NK-92 (cell line): Measurements from ENCODE around the gene CRLF1.
"Not testable (repeated sequence)": the region's sequence is repeated elsewhere in the genome, so short reads cannot be mapped to it uniquely, and the experiment has no call there.

Experiments
- DNase-seq: peaks from one replicate; lab custom pipeline; 2025; ENCODE audit not compliant: unreplicated experiment; lab: John Stamatoyannopoulos, UW

CRLF1 gene

DNA sequence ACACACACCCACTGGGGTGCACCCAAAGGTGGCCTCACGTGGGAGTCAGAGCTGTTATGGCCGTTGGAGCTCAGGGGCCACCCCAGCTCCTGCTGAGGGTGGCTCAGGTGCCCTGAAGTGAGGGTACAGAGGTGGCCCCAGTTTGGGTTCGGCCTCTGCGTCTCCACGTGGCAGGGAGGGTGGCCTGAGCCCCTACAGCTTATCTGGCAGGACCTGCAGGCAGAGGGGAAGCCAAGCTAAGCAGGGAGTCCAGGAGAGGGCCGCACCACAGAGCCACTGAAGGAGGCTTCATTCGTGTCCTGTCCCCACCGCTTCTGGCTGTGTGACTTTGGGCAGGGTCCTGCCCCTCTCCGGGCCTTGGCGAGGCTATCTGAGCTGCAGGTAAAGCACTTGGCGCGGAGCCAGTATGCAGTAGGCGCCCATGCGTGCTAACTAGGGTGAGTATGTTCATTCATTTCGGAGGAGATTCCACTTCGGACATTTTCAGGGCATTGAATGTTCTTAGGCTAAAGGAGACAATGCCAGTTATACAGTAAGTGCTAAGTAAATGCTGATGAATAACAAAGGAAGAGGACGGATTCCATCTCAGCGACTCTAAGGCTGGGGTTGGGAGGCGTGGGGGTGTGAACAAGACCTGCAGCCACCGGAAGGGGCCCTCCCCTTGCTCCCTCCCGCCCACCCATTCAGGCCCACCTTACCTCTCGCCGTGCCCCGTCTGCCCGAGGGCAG lies 13.1 kb downstream of the CRLF1 start:
- DNase-seq: no peak

DNA sequence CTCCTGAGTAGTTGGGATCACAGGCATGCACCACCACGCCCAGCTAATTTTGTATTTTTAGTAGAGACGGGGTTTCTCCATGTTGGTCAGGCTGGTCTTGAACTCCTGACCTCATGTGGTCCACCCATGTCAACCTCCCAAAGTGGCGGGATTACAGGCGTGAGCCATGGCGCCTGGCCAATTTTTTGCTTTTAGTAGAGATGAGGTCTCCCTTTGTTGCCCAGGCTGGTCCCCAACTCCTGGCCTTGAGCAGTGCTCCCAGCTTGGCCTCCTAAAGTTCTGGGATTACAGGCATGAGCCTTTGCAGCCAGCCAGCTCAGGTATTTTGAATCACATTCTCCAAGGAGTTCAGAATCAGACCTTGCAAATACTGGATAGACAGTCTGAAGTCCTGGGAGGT lies 13.9 kb downstream of the CRLF1 start:
- not testable (repeated sequence) for DNase-seq

GRCh38 chr19:18591735-18592385 lies 14.7 kb downstream of the CRLF1 start:
- DNase-seq: no peak

DNA sequence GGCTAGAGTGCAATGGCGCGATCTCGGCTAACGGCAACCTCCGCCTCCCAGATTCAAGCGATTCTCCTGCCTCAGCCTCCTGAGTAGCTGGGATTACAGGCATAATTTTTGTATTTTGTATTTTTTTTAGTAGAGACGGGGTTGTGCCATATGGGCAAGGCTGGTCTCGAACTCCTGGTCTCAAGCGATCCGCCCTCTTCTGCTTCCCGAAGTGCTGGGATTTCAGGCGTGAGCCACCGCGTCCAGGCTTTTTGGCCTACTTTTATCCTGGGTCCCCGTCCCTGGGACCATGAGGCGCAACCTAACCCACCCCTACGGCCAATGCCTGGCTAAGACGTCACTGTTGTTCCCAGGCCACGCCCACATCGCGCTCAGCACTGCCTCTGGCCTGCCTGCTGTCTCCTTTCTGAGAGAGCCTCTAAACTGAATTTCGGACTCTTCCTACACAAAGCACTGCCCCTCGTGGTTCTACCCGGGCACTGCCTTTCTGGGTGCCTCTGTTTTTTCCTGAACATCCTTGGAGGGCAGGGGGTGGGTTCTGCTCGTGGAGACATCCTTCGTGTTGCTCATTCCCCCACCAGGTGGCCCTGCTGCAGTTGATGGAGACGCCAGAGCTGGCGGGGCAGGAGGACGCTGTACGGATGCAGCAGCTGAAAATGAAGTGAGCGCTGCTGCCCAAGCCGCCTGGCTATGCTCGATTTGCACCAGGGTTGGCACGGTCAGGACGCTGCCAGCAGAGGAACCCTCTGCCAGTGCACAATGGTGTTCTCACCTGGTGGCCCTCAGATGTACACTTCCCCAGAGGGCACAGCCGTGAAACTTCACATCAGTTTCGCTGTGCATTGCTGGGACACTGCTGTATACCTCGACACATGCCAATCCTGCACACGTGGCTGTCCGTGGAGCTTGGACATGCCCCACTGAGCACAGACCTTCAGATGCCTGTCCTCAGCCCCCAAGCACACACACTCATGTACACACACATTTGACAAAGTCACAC lies 16.0 kb downstream of the CRLF1 start:
- no peak for DNase-seq

DNA sequence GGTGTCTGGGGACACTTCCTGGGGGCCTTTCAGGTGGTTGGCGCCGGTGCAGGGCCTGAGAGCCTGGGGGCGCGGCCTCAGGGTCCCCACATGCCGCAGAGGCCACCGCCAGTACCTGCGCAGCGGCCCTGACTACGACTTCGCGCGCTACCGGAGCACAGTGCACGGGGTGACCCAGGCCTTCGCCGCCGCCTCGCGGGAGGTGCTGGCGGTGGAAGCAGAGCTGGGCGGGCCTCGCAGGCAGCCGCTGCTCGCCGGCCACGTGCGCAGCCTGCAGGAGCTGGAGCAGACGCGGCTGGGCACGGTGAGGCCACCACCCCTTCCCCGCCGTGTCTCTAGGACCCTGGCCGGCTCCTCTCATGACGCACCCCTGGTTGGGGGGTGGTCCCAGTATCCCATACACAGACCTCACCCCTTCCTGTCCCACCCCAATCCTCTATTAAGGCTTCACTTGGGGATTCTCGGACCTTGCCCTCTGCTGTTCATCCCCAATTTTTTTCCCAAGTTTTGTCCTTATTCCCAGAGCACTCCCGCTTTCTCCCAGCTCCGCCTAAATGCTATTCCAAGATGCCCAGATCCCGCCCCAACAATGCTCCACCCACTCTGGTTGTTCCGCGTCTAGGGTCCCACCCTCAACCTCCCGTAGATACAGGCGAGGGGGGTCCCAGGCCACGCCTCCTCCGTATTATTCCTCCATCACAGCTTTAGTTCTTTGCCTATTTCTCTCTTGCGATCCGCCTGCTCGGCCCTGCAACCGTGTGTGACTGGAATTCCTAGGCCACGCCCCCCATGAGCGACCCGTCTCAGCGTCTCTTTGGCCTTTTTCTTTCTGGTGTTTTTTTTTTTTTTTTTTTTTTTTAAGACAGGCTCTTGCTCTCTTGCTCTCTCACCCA lies 17.0 kb downstream of the CRLF1 start:
- DNase-seq: no peak

DNA sequence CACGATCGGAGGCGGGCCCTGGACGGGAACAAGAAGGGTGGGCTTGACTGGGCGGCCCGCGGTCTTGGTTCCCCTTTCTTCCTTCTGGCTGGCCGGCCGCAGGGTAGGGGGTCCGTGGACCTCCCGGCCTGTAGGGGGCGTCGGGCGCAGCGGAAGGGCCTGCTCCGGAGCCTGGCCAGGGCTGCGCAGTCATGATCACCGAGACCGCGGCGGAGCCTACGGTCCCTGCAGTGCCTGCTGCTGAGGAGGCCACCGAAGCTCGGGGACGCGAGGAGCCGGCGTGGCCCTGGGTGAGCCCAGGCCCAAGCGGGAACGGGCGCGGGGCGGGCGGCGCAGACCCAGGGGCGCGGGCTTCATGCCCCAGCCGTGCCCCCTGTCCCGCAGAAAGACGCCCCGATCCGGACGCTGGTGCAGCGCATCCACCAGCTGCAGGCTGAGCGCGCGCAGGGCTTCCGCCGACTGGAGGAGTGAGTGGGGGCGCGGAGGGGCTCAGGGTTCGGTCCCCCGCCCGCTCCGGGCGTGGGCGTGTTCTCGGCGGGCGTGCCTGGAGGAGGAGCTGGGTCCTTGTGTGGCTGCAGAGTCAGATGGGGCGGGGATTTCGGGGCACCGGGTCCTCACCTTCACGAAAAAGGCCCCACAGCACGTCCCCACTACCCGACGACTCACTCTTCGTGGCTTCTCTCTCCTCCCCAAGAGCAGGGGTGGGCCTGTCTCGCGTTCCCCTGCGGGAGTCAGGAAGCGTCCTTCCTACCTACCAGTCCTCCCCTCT lies 17.8 kb downstream of the CRLF1 start, which contains the start of gene REX1BD:
TSS of gene REX1BD (plus strand) at position 188 of the 769 bp plus-strand sequence. CDS start at position 192, 4 bp downstream.
- peak; percentile 51 for DNase-seq

- no peak for DNase-seq
Observed at GRCh38 chr19:18587962-18588610, 18.5 kb downstream of the CRLF1 start.

DNA sequence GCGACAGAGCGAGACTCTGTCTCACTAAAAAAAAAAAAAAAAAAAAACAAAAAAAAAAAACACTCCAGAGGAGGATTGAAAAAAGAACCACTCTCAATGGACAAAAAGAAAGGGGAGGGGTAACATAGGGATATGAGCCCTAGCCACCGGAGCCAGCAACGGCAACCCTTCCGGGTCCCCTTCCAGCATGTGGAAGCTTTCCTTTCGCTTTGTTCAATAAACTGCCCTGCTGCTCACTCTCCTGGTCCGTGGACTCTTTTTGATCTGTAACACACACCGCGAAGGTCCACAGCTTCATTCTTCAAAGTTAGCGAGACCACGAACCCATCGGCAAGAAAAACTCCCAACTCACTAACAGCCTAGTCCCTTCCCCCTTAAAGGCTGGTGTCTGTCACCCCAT lies 19.0 kb downstream of the CRLF1 start:
- no peak for DNase-seq

DNA sequence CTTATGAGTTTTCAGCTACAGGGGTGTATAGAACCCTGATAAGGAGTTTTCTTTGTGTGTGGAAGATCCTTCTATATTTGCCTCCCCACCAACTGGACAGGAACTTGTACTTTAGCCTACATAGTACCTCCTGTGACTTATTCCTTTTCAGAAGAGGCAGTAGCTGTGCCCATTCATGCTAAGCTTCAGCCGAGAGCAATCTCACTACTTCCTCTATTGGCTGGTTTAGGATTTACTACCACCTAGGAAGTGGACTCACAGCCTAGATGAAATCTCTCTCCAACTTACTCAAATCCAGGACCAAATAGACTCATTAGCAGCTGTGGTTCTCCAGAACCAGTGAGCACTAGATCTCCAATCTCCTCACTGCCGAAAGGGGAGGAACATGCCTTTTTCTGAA lies 20.3 kb downstream of the CRLF1 start:
- DNase-seq: no peak

- no peak for DNase-seq
Observed at GRCh38 chr19:18580311-18580710, 26.3 kb downstream of the CRLF1 start.

- no peak for DNase-seq
Observed at GRCh38 chr19:18577365-18577914, 29.2 kb downstream of the CRLF1 start.

DNA sequence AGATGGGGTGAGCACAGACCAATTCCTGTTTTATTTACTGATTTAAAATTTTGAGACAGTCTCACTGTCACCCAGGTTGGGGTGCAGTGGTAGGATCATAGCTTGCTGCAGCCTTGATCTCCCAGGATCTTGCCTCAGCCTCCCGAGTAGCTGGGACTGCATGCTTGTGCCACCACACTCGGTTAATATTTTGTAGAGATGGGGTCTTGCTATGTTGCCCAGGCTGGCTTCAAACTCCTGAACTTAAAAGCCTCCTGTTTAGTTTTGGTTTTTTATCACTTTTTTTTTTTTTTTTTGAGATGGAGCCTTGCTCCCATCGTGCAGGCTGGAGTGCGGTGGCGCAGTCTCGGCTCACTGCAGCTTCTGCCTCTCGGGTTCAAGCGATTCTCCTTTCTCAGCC lies 30.2 kb downstream of the CRLF1 start:
- DNase-seq: no peak

DNA sequence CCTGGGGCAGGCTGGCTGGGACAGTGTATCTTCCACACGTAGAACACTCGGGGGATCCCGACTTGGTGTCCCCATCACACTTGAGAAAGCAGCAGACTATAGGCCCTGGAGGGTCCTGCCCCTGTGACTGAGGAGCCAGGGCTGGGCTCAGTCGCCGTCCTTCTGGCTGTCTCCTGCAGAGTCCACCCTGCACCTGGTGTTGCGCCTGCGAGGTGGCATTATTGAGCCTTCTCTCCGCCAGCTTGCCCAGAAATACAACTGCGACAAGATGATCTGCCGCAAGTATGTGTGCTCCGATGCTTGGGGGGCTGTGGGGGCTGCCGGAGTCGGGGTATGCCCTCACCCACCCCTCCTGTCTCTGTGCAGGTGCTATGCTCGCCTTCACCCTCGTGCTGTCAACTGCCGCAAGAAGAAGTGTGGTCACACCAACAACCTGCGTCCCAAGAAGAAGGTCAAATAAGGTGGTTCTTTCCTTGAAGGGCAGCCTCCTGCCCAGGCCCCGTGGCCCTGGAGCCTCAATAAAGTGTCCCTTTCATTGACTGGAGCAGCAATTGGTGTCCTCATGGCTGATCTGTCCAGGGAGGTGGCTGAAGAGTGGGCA lies 31.8 kb downstream of the CRLF1 start:
- no peak for DNase-seq

DNA sequence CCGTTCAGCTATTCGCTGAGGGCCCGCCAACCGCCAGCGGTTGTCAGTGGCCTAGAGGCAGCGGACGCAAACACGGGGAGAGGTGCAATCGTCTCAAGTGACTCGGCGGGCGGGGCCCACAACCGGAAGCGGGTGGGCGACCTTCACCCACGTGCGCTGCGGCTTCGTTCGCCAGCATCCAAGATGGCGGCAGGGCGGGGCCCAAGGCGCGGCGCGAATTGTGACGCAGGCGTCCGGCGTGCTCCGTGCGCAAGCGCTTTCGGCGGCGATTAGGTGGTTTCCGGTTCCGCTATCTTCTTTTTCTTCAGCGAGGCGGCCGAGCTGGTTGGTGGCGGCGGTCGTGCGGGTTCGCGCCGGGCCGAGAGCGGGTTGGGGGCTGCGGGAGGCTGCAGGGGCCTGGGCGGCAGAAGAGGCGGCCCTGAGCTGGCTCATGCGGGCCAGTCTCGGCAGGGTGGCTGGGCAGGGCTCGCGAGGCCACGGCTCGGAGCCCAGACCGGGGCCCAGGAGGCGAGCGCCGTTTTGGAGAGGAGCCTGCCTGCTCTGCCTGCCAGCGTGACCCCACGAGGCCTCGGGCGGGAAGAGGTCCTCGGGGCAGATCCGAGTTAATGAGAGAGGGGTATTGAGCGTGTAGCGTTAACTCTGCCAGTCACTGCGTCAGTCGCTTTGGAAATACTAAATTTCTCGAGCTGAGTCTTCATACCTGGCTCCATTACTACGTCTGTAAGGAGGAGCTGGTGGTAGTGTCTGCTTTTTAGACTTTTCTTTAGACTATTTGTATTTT lies 34.8 kb downstream of the CRLF1 start, which contains the start of gene UBA52:
TSS of gene UBA52 (plus strand) at position 294 of the 781 bp plus-strand sequence. CDS start 1,444 bp downstream, outside the sequence.
- DNase-seq: peak; percentile 87

DNA sequence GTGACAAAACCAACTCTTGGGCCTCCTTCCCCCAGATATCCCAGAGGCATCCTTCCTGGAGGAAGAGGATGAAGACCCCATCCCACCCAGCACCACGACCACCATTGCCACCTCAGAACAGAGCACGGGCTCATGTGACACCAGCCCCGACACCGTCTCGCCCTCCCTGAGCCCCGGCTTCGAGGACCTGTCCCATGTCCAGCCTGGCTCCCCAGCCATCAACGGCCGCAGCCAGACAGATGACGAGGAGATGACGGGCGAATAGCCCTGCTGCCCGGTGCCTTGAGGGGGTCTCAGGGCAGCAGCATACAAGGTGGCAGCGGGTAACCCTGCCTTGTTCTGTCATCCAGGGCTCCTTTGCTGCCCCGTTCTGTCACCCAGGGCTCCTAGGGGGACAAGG lies 38.2 kb downstream of the CRLF1 start:
- no peak for DNase-seq

GRCh38 chr19:18566953-18567352 lies 39.6 kb downstream of the CRLF1 start:
- no peak for DNase-seq

DNA sequence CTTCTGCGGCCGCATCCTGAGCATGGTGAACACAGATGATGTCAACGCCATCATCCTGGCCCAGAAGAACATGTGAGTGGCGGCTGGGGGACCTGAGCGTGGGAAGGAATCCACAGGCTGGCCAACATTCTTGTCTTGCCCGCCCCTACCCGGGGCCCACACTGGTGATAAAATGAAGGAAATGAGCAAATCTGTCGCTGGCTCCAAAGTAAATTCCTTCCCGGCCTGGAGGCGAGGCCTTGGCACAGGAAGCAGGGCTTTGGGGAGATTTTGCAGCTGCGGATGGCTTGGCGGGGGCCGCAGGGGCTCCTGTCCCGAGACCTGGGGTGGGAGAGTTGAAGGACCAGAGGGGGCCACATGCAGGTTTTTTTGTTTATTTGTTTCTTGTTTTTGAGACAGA lies 44.5 kb downstream of the CRLF1 start:
- DNase-seq: no peak

GRCh38 chr19:18559685-18560084 lies 46.9 kb downstream of the CRLF1 start:
- no peak for DNase-seq
